Smooth muscle cell (in vitro differentiated cells): ENCODE data around the gene EPN3. TPM values are rescaled to one million over a fixed set of nuclear protein-coding genes. Genes with fewer than 3 reads are reported as not detected.
A peak's percentile ranks its signal among the peaks of the same experiment; 100 is the strongest.

Source experiments
- DNase-seq: peaks from one replicate; lab custom pipeline; 2025; ENCODE audit not compliant: unreplicated experiment; lab: John Stamatoyannopoulos, UW
- H2AFZ ChIP-seq: fragments of 200-600 bp; sonication (generic); 2 replicates; pipeline ENCODE4 v1.6.0; 2016; ENCODE audit warnings: antibody characterized with exemption, low read depth, mild to moderate bottlenecking
- H3F3A ChIP-seq: fragments of 200-600 bp; sonication (generic); 2 replicates; pipeline ENCODE4 v1.6.0; 2017; ENCODE audit warnings: antibody characterized with exemption, low read depth
- H3K27ac ChIP-seq: fragments of 200-600 bp; sonication (generic); 2 replicates; pipeline ENCODE4 v1.5.1; 2016; ENCODE audit warnings: low read depth, mild to moderate bottlenecking
- H3K27me3 ChIP-seq: fragments of 200-600 bp; sonication (generic); 2 replicates; pipeline ENCODE4 v1.6.1; 2016; ENCODE audit warnings: low read depth, mild to moderate bottlenecking
- H3K36me3 ChIP-seq: fragments of 200-600 bp; sonication (generic); 2 replicates; pipeline ENCODE4 v1.5.1; 2016; ENCODE audit warnings: low read depth
- H3K4me1 ChIP-seq: fragments of 200-600 bp; sonication (generic); 2 replicates; pipeline ENCODE4 v1.5.1; 2016; ENCODE audit warnings: low read depth
- H3K4me2 ChIP-seq: fragments of 200-600 bp; sonication (generic); 2 replicates; pipeline ENCODE4 v1.6.0; 2016; ENCODE audit warnings: mild to moderate bottlenecking
- H3K4me3 ChIP-seq: fragments of 200-600 bp; sonication (generic); 2 replicates; pipeline ENCODE4 v1.5.1; 2016; ENCODE audit warnings: mild to moderate bottlenecking
- H3K79me2 ChIP-seq: fragments of 200-600 bp; sonication (generic); 2 replicates; pipeline ENCODE4 v1.6.0; 2016; ENCODE audit warnings: low read depth, mild to moderate bottlenecking
- H3K9ac ChIP-seq: fragments of 200-600 bp; sonication (generic); 2 replicates; pipeline ENCODE4 v1.6.0; 2016; ENCODE audit warnings: low read depth
- H3K9me3 ChIP-seq: fragments of 200-600 bp; sonication (generic); replicated peaks from 2 replicates; pipeline ENCODE4 v1.5.1; 2016; ENCODE audit warnings: low read depth
- H4K20me1 ChIP-seq: fragments of 200-600 bp; sonication (generic); 2 replicates; pipeline ENCODE4 v1.6.0; 2016; ENCODE audit warnings: low read depth
- WGBS: methylation state at CpG from one replicate; pipeline ENCODE4 v1.1.7; 2016; ENCODE audit warnings: low lambda C conversion rate; 5-methylcytosine and 5-hydroxymethylcytosine counted together
- polyA plus RNA-seq: library from polyadenylated mRNA; unstranded; fragments of >200 nt; fragmentation: Nextera tagmentation; extraction: Ambion mirVana; gene quantifications from 2 replicates; pipeline ENCODE4 v1.2.1, GENCODE V29; 2016
- total RNA-seq: library from RNA; depleted of rRNA; stranded (reverse); fragments of >200 nt; gene quantifications from 2 replicates; pipeline ENCODE4 v1.2.3, GENCODE V29; 2014
- TF ChIP-seq, protein P1 (sequence below): fragments of 200-600 bp; sonication (generic); IDR thresholded peaks from 2 replicates; pipeline ENCODE4 v1.5.1; 2017; ENCODE audit warnings: borderline replicate concordance, mild to moderate bottlenecking, antibody characterized with exemption; ENCODE audit not compliant: insufficient read depth, poor library complexity, severe bottlenecking

EPN3 gene
- total and polyA plus RNA-seq, 2 experiments from 2014 or later = 3.9 to 5.1 TPM

DNA sequence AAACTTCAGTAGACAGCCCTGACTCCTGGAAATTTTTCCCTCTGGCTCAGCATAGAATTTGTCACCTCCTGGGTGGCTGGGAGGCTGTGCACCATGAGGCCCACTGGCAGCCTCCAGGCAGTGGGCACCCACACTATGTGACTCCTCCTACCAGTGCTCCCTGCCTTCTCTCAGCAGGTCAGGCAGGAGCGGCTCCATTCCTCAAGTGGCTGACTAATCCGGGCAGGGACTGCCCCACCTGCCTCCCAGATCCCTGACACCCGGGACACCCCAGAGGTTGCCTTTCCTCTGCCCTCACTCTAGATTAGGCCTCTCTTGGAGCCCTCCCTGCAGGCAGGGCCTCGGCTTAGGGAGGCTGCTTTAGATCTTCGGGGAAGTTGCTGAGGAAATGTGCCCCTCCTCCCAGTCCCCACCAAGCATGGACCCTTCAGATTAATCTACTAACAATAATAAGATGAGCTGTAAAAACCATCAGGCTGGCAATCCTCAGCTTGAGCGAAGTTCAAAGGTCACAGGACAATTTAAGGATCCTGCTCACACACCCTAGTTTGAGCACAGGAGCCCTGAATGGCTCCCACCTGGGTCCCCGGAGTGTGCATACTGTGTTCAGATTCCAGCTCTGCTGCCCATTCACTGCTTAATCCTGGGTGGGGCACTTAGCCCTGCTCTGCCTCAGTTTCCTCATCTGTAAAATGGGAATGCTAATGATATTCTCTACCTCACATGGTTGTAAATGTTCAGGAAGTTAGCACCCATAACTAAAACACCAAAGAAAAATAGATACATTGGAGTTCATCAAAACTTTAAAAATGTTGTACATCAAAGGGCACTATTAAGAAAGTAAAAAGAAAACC, 34.3 kb upstream of the EPN3 start:
- H3K9ac ChIP-seq = no peak overlapping the region
- no peak overlapping the region for H2AFZ ChIP-seq
- H3K27me3 ChIP-seq = no peaks in the 10 kb centered on the region
- 65% methylated on average over 7 of the region's 7 CpGs for WGBS
- peak overlapping the region; percentile 31 for H3K27ac ChIP-seq
- H3K4me1 ChIP-seq = peaks cover 15% of the 10 kb centered on the region
- no peaks in the 10 kb centered on the region for H4K20me1 ChIP-seq
- H3K36me3 ChIP-seq = no peaks in the 10 kb centered on the region
- no peak overlapping the region for H3K4me3 ChIP-seq
- no peaks in the 10 kb centered on the region for H3K9me3 ChIP-seq
- DNase-seq = no peak
- no peak overlapping the region for H3K4me2 ChIP-seq
- TF ChIP-seq, protein P1, sequence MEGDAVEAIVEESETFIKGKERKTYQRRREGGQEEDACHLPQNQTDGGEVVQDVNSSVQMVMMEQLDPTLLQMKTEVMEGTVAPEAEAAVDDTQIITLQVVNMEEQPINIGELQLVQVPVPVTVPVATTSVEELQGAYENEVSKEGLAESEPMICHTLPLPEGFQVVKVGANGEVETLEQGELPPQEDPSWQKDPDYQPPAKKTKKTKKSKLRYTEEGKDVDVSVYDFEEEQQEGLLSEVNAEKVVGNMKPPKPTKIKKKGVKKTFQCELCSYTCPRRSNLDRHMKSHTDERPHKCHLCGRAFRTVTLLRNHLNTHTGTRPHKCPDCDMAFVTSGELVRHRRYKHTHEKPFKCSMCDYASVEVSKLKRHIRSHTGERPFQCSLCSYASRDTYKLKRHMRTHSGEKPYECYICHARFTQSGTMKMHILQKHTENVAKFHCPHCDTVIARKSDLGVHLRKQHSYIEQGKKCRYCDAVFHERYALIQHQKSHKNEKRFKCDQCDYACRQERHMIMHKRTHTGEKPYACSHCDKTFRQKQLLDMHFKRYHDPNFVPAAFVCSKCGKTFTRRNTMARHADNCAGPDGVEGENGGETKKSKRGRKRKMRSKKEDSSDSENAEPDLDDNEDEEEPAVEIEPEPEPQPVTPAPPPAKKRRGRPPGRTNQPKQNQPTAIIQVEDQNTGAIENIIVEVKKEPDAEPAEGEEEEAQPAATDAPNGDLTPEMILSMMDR = no peak
- peaks cover 8% of the 10 kb centered on the region for H3F3A ChIP-seq
- H3K79me2 ChIP-seq = no peaks in the 10 kb centered on the region

DNA sequence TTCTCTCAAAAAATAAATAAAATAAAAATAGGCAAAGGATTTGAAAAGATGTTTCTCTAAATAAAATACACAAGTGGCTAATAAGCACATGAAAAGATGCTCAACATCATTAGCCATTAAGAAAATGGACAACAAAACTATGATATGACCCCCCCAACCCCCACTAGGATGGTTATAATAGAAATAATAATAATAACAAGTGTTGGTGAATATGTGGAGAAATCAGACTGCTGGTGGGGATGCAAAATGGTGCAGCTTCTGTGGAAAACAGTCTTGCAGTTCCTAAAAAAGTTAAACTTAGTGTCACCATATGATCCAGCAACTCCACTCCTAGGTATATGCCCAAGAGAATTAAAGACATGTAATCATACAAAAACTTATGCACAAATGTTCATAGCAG, 33.3 kb upstream of the EPN3 start:
- Histone ChIP-seq H3K9me3 (no peaks in the 10 kb centered on the region), H3K27me3 (no peaks in the 10 kb centered on the region), H3K4me3 (no peak overlapping the region), H3F3A (peaks cover 8% of the 10 kb centered on the region), H2AFZ (no peak overlapping the region), H4K20me1 (no peaks in the 10 kb centered on the region), H3K4me1 (peaks cover 25% of the 10 kb centered on the region), H3K27ac (peak overlapping the region; percentile 69), H3K4me2 (no peak overlapping the region), H3K36me3 (no peaks in the 10 kb centered on the region), H3K79me2 (no peaks in the 10 kb centered on the region), H3K9ac (no peak overlapping the region)
- no peak for DNase-seq
- TF ChIP-seq, protein P1 = no peak

DNA sequence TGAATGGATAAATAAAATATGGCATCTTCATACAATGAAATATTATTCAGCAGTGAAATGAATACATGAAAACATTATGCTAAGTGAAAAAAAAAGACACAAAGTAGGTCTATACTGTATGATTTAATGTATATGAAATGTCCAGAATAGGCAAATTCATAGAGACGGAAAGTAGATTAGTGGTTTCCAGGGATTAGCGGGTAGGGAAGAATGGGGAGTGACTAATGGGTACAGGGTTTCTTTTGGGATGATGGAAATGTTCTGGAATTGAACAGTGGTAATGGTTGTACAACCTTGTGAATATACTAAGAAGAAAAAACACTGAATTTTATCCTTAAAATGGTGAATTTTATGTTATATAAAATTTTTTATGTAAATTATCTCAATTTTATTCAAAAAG, 32.8 kb upstream of the EPN3 start:
- Histone ChIP-seq H3K27ac (peak overlapping the region; percentile 79), H3K4me2 (peak overlapping the region; percentile 35), H3K36me3 (no peaks in the 10 kb centered on the region), H3K9ac (no peak overlapping the region), H3K79me2 (no peaks in the 10 kb centered on the region), H3K4me1 (peaks cover 25% of the 10 kb centered on the region), H3K27me3 (no peaks in the 10 kb centered on the region), H4K20me1 (no peaks in the 10 kb centered on the region), H3K9me3 (no peaks in the 10 kb centered on the region), H2AFZ (no peak overlapping the region), H3F3A (peaks cover 8% of the 10 kb centered on the region), H3K4me3 (no peak overlapping the region)
- TF ChIP-seq, protein P1 = no peak
- 27% methylated on average over 2 of the region's 2 CpGs for WGBS
- no peak for DNase-seq

DNA sequence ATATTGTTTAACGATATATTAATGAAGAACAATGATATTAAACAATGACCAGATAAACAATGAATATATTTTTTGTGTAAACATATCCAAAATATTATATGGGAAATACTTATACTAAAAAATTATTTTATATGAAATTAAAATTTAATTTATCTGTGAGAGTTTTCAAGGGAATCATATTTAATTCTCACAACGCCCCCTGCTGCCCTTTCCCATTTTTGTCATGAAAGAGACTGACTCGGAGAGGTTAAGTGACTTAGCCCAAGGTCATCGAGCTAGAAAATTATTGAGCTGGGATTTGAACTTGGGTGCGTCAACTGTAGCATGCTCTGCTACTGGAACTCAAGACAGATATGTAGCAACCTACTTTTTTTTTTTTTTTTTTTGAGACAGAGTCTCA, 31.5 kb upstream of the EPN3 start:
- WGBS = 73% methylated on average over 5 of the region's 5 CpGs
- H3K27me3 ChIP-seq = no peaks in the 10 kb centered on the region
- H3K27ac ChIP-seq = peak overlapping the region; percentile 80
- no peak overlapping the region for H3K4me3 ChIP-seq
- no peak overlapping the region for H3K4me2 ChIP-seq
- H2AFZ ChIP-seq = no peak overlapping the region
- H3K9me3 ChIP-seq = no peaks in the 10 kb centered on the region
- H3F3A ChIP-seq = peaks cover 8% of the 10 kb centered on the region
- TF ChIP-seq, protein P1 = peak; percentile 46
- peaks cover 25% of the 10 kb centered on the region for H3K4me1 ChIP-seq
- H3K9ac ChIP-seq = no peak overlapping the region
- no peak for DNase-seq
- no peaks in the 10 kb centered on the region for H3K79me2 ChIP-seq
- H4K20me1 ChIP-seq = no peaks in the 10 kb centered on the region
- no peaks in the 10 kb centered on the region for H3K36me3 ChIP-seq
